Gastroesophageal sphincter (tissue), 3 donors: ENCODE results near the gene GTF2F2.

Source experiments
- CTCF ChIP-seq, 4 experiments: fragments of 200-600 bp in 2 of 4; fragments of 450-650 bp in 2 of 4; sonication (generic) in 1 of 4; IDR thresholded peaks; one replicate each; pipeline ENCODE4 v1.5.1; 2017 to 2019; ENCODE audit warnings: antibody characterized with exemption in 4 of 4, mild to moderate bottlenecking in 2 of 4, moderate library complexity in 2 of 4
- POLR2AphosphoS5 ChIP-seq: sonication (generic); formaldehyde crosslinking; IDR thresholded peaks from one replicate; pipeline ENCODE4 v1.6.1; 2017; ENCODE audit warnings: antibody characterized with exemption

- TF ChIP-seq CTCF (IDR thresholded peaks at IDR 0.05): no peak
- no peak for TF ChIP-seq POLR2AphosphoS5
These were observed 148.9 kb downstream of the GTF2F2 start for GRCh38 chr13:45269204-45269603.
